Effector memory CD4-positive, alpha-beta T cell (primary cell): ENCODE results near the gene KIF26B.

ENCODE experiments used
- DNase-seq, 3 donors: peaks; one replicate each; pipeline ENCODE4 v3.0.0-alpha.2; 2020
- H3K27ac ChIP-seq: 2 replicates; pipeline ENCODE4 v1.7.0; 2013; ENCODE audit warnings: mild to moderate bottlenecking, low read length, moderate library complexity; ENCODE audit not compliant: insufficient read depth, poor library complexity, severe bottlenecking
- H3K27me3 ChIP-seq: replicated peaks from 2 replicates; pipeline ENCODE4 v1.7.0; 2013; ENCODE audit warnings: mild to moderate bottlenecking, low read length; ENCODE audit not compliant: insufficient read depth, control insufficient read depth, poor library complexity, severe bottlenecking
- H3K36me3 ChIP-seq: 2 replicates; pipeline ENCODE4 v1.7.0; 2013; ENCODE audit warnings: mild to moderate bottlenecking, low read length, moderate library complexity; ENCODE audit not compliant: control insufficient read depth, insufficient read depth
- H3K4me1 ChIP-seq: 2 replicates; pipeline ENCODE4 v1.7.0; 2013; ENCODE audit warnings: low read length, mild to moderate bottlenecking; ENCODE audit not compliant: control insufficient read depth, insufficient read depth, poor library complexity, severe bottlenecking
- H3K4me3 ChIP-seq: 2 replicates; pipeline ENCODE4 v1.7.0; 2013; ENCODE audit warnings: low read length, low read depth, mild to moderate bottlenecking; ENCODE audit not compliant: insufficient read depth, poor library complexity, severe bottlenecking
- H3K9me3 ChIP-seq: 2 replicates; pipeline ENCODE4 v1.7.0; 2013; ENCODE audit warnings: mild to moderate bottlenecking, low read length, moderate library complexity; ENCODE audit not compliant: control insufficient read depth

Gene KIF26B

GRCh38 chr1:245182028-245182427, 27.2 kb downstream of the KIF26B start:
- Histone ChIP-seq H3K9me3 (no peaks in the 10 kb centered on the region), H3K4me3 (no peak overlapping the region), H3K27me3 (no peaks in the 10 kb centered on the region), H3K27ac (no peak overlapping the region), H3K36me3 (no peaks in the 10 kb centered on the region), H3K4me1 (no peaks in the 10 kb centered on the region)
- DNase-seq: no peak

GRCh38 chr1:245183429-245183828, 28.6 kb downstream of the KIF26B start:
- Histone ChIP-seq H3K4me1 (no peaks in the 10 kb centered on the region), H3K27ac (no peak overlapping the region), H3K4me3 (no peak overlapping the region), H3K9me3 (no peaks in the 10 kb centered on the region), H3K27me3 (no peaks in the 10 kb centered on the region), H3K36me3 (no peaks in the 10 kb centered on the region)
- no peak for DNase-seq

- H3K27me3 ChIP-seq: no peaks in the 10 kb centered on the region
- no peak overlapping the region for H3K27ac ChIP-seq
- no peaks in the 10 kb centered on the region for H3K9me3 ChIP-seq
- H3K4me1 ChIP-seq: no peaks in the 10 kb centered on the region
- no peak for DNase-seq
- H3K36me3 ChIP-seq: no peaks in the 10 kb centered on the region
- H3K4me3 ChIP-seq: no peak overlapping the region
These were observed 30.0 kb downstream of the KIF26B start for GRCh38 chr1:245184779-245185178.

GRCh38 chr1:245188403-245188802, 33.6 kb downstream of the KIF26B start:
- no peak for DNase-seq
- no peaks in the 10 kb centered on the region for H3K9me3 ChIP-seq
- no peak overlapping the region for H3K4me3 ChIP-seq
- H3K36me3 ChIP-seq: no peaks in the 10 kb centered on the region
- no peaks in the 10 kb centered on the region for H3K27me3 ChIP-seq
- no peaks in the 10 kb centered on the region for H3K4me1 ChIP-seq
- H3K27ac ChIP-seq: no peak overlapping the region

- Histone ChIP-seq H3K9me3 (no peaks in the 10 kb centered on the region), H3K27me3 (no peaks in the 10 kb centered on the region), H3K27ac (no peak overlapping the region), H3K4me1 (no peaks in the 10 kb centered on the region), H3K36me3 (no peaks in the 10 kb centered on the region), H3K4me3 (no peak overlapping the region)
- DNase-seq: no peak
These were observed 40.6 kb downstream of the KIF26B start for GRCh38 chr1:245195398-245195797.

GRCh38 chr1:245197121-245197520, 42.3 kb downstream of the KIF26B start:
- no peak overlapping the region for H3K27ac ChIP-seq
- DNase-seq: no peak
- no peaks in the 10 kb centered on the region for H3K36me3 ChIP-seq
- no peaks in the 10 kb centered on the region for H3K27me3 ChIP-seq
- no peak overlapping the region for H3K4me3 ChIP-seq
- H3K4me1 ChIP-seq: no peaks in the 10 kb centered on the region
- H3K9me3 ChIP-seq: no peaks in the 10 kb centered on the region

- H3K36me3 ChIP-seq: no peaks in the 10 kb centered on the region
- DNase-seq: no peak
- no peaks in the 10 kb centered on the region for H3K27me3 ChIP-seq
- no peak overlapping the region for H3K4me3 ChIP-seq
- no peaks in the 10 kb centered on the region for H3K9me3 ChIP-seq
- no peak overlapping the region for H3K27ac ChIP-seq
- no peaks in the 10 kb centered on the region for H3K4me1 ChIP-seq
These were observed 43.2 kb downstream of the KIF26B start for GRCh38 chr1:245197911-245198379.

- DNase-seq: no peak
- Histone ChIP-seq H3K4me3 (no peak overlapping the region), H3K27ac (no peak overlapping the region), H3K36me3 (no peaks in the 10 kb centered on the region), H3K9me3 (no peaks in the 10 kb centered on the region), H3K27me3 (no peaks in the 10 kb centered on the region), H3K4me1 (no peaks in the 10 kb centered on the region)
These were observed 44.1 kb downstream of the KIF26B start for GRCh38 chr1:245198748-245199516.

GRCh38 chr1:245200146-245200545, 45.4 kb downstream of the KIF26B start:
- Histone ChIP-seq H3K27ac (no peak overlapping the region), H3K4me3 (no peak overlapping the region), H3K27me3 (no peaks in the 10 kb centered on the region), H3K9me3 (no peaks in the 10 kb centered on the region), H3K4me1 (no peaks in the 10 kb centered on the region), H3K36me3 (no peaks in the 10 kb centered on the region)
- no peak for DNase-seq

GRCh38 chr1:245201201-245201600, 46.4 kb downstream of the KIF26B start:
- Histone ChIP-seq H3K4me1 (no peaks in the 10 kb centered on the region), H3K27ac (no peak overlapping the region), H3K36me3 (no peaks in the 10 kb centered on the region), H3K27me3 (no peaks in the 10 kb centered on the region), H3K4me3 (no peak overlapping the region), H3K9me3 (no peaks in the 10 kb centered on the region)
- DNase-seq: no peak
